22Rv1 (cell line): Measurements from ENCODE around the gene MT2A.

Source experiments
- H3K27ac ChIP-seq: fragments of 450-650 bp; 2 replicates; pipeline ENCODE4 v1.5.1; 2017
- ZFX ChIP-seq: fragments of 450-650 bp; IDR thresholded peaks from 2 replicates; pipeline ENCODE4 v1.6.1; 2017; ENCODE audit warnings: antibody characterized with exemption, borderline replicate concordance
- TF ChIP-seq, protein P1 (sequence below): fragments of 450-650 bp; IDR thresholded peaks from 2 replicates; pipeline ENCODE4 v1.5.1; 2017; ENCODE audit warnings: mild to moderate bottlenecking

MT2A gene

DNA sequence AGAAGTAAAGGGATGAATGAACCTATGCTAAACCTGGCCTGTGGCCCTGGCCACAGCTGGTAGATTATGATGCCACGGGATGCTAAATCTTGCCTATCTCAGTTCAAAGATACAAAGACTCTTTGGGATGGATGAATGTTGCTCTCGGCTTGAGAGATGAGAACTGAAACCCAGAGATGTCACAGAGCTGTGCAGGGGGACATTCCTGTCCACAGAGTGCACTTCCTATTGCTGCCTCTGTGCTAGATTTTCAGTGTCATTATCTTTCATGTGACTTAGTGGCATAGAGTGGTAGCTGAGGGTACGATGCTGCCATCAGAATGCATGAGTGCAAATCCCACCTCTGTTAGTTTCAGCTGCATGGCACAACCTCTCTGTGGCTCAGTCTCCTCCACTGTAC lies 21.8 kb downstream of the MT2A start:
- TF ChIP-seq, protein P1, sequence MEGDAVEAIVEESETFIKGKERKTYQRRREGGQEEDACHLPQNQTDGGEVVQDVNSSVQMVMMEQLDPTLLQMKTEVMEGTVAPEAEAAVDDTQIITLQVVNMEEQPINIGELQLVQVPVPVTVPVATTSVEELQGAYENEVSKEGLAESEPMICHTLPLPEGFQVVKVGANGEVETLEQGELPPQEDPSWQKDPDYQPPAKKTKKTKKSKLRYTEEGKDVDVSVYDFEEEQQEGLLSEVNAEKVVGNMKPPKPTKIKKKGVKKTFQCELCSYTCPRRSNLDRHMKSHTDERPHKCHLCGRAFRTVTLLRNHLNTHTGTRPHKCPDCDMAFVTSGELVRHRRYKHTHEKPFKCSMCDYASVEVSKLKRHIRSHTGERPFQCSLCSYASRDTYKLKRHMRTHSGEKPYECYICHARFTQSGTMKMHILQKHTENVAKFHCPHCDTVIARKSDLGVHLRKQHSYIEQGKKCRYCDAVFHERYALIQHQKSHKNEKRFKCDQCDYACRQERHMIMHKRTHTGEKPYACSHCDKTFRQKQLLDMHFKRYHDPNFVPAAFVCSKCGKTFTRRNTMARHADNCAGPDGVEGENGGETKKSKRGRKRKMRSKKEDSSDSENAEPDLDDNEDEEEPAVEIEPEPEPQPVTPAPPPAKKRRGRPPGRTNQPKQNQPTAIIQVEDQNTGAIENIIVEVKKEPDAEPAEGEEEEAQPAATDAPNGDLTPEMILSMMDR: no peak
- no peak for TF ChIP-seq ZFX
- no peak overlapping the region for H3K27ac ChIP-seq

DNA sequence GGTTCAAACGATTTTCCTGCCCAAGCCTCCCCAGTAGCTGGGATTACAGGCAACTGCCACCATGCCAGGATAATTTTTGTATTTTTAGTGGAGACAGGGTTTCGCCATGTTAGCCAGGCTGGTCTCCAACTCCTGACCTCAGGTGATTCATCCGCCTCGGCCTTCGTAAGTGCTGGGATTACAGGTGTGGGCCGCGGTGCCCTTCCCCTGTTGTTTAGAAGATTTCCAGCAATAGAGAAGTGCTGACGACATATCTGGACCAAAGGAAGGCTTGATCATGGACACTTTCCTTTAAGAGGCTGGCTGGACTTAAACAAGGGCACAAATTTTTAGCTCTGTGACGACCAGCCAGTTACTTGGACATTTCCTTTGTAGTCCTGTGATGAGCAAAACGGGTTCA lies 22.8 kb downstream of the MT2A start:
- no peak overlapping the region for H3K27ac ChIP-seq
- TF ChIP-seq, protein P1: no peak

DNA sequence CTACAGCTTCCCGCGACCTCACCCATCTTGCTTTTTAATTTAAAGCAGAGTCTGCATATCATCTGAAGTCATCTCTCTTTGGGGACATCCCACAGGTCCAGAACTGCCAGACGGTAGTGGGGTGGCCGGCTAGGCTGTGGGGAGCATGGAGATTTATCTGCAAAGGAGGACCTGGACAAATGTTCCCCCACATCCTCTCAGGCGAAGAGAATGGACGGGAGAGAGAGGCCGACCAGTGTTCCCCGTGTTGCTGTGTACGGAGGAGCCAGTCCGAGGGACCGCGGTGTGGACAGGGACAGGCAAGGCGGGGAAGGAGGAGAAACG lies 23.4 kb downstream of the MT2A start:
- TF ChIP-seq, protein P1: no peak
- TF ChIP-seq ZFX: no peak
- no peak overlapping the region for H3K27ac ChIP-seq

- no peak for TF ChIP-seq ZFX
- TF ChIP-seq, protein P1: no peak
- H3K27ac ChIP-seq: no peak within 1 kb of the TSS
Observed at GRCh38 chr16:56632156-56632847, 23.9 kb downstream of the MT2A start, which contains the start of gene MT1M. Gene MT1M (plus strand): TSS chr16:56632659. CDS start chr16:56632732, 73 bp downstream.

GRCh38 chr16:56632848-56633365 lies 24.5 kb downstream of the MT2A start:
- no peak overlapping the region for H3K27ac ChIP-seq
- no peak for TF ChIP-seq ZFX
- TF ChIP-seq, protein P1: no peak

DNA sequence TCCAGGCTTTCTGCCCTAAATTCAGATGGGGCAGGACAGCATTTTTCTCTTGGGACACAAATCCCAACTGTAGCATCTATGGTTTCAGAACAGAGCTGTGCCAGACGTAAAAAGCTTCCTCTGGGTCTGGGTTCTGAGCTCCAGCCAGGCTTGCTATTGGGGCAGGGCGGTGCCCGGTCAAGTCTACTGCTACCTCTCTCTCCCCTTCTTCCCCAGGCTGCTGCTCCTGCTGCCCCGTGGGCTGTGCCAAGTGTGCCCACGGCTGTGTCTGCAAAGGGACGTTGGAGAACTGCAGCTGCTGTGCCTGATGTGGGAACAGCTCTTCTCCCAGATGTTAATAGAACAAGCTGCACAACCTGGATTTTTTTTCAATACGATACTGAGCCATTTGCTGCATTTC lies 25.2 kb downstream of the MT2A start:
- no peak for TF ChIP-seq ZFX
- TF ChIP-seq, protein P1: no peak

GRCh38 chr16:56634715-56635440 lies 26.5 kb downstream of the MT2A start:
- no peak for TF ChIP-seq ZFX
- TF ChIP-seq, protein P1: no peak
- no peak overlapping the region for H3K27ac ChIP-seq

More for the DNA sequence above, 25.2 kb downstream of the MT2A start:
- H3K27ac ChIP-seq: no peak overlapping the region
